ENCODE data around the gene LRIG1.

The LRIG1 gene

GRCh38 chr3:66486646-66487045 is 14.2 kb downstream of the LRIG1 start:
- TF ChIP-seq TAF1 (IDR thresholded peaks at IDR 0.05; ENCODE audit: borderline replicate concordance, insufficient read depth, low read length) = no peak
- no peak for TF ChIP-seq SIN3A (IDR thresholded peaks at IDR 0.05; ENCODE audit: borderline replicate concordance, insufficient read depth, low read length)
- no peak for TF ChIP-seq FOXP2 (optimal IDR thresholded peaks at IDR 0.05; ENCODE audit: borderline replicate concordance, extremely low read depth, extremely low read length, insufficient read depth)
- TF ChIP-seq, protein P1, sequence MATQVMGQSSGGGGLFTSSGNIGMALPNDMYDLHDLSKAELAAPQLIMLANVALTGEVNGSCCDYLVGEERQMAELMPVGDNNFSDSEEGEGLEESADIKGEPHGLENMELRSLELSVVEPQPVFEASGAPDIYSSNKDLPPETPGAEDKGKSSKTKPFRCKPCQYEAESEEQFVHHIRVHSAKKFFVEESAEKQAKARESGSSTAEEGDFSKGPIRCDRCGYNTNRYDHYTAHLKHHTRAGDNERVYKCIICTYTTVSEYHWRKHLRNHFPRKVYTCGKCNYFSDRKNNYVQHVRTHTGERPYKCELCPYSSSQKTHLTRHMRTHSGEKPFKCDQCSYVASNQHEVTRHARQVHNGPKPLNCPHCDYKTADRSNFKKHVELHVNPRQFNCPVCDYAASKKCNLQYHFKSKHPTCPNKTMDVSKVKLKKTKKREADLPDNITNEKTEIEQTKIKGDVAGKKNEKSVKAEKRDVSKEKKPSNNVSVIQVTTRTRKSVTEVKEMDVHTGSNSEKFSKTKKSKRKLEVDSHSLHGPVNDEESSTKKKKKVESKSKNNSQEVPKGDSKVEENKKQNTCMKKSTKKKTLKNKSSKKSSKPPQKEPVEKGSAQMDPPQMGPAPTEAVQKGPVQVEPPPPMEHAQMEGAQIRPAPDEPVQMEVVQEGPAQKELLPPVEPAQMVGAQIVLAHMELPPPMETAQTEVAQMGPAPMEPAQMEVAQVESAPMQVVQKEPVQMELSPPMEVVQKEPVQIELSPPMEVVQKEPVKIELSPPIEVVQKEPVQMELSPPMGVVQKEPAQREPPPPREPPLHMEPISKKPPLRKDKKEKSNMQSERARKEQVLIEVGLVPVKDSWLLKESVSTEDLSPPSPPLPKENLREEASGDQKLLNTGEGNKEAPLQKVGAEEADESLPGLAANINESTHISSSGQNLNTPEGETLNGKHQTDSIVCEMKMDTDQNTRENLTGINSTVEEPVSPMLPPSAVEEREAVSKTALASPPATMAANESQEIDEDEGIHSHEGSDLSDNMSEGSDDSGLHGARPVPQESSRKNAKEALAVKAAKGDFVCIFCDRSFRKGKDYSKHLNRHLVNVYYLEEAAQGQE (IDR thresholded peaks at IDR 0.05; ENCODE audit: insufficient read depth in 1 of 2, low read depth in 2 of 2, low read length in 2 of 2) = no peak
- TF ChIP-seq POLR2AphosphoS5 (IDR thresholded peaks at IDR 0.05; ENCODE audit: low read depth, low read length) = no peak

GRCh38 chr3:66486202-66486601 is 14.6 kb downstream of the LRIG1 start:
- TF ChIP-seq TAF1 (IDR thresholded peaks at IDR 0.05; ENCODE audit: borderline replicate concordance, insufficient read depth, low read length) (no peak), POLR2AphosphoS5 (IDR thresholded peaks at IDR 0.05; ENCODE audit: low read depth, low read length) (no peak), SIN3A (IDR thresholded peaks at IDR 0.05; ENCODE audit: borderline replicate concordance, insufficient read depth, low read length) (no peak), FOXP2 (optimal IDR thresholded peaks at IDR 0.05; ENCODE audit: borderline replicate concordance, extremely low read depth, extremely low read length, insufficient read depth) (no peak)
- TF ChIP-seq, protein P1 (IDR thresholded peaks at IDR 0.05; ENCODE audit: insufficient read depth in 1 of 2, low read depth in 2 of 2, low read length in 2 of 2) = no peak

GRCh38 chr3:66485291-66485968 is 15.4 kb downstream of the LRIG1 start:
- TF ChIP-seq, protein P1 (IDR thresholded peaks at IDR 0.05; ENCODE audit: insufficient read depth in 1 of 2, low read depth in 2 of 2, low read length in 2 of 2) = no peak
- TF ChIP-seq POLR2AphosphoS5 (IDR thresholded peaks at IDR 0.05; ENCODE audit: low read depth, low read length) (no peak), SIN3A (IDR thresholded peaks at IDR 0.05; ENCODE audit: borderline replicate concordance, insufficient read depth, low read length) (no peak), TAF1 (IDR thresholded peaks at IDR 0.05; ENCODE audit: borderline replicate concordance, insufficient read depth, low read length) (no peak), FOXP2 (optimal IDR thresholded peaks at IDR 0.05; ENCODE audit: borderline replicate concordance, extremely low read depth, extremely low read length, insufficient read depth) (no peak)

- TF ChIP-seq POLR2AphosphoS5 (IDR thresholded peaks at IDR 0.05; ENCODE audit: low read depth, low read length) (no peak), FOXP2 (optimal IDR thresholded peaks at IDR 0.05; ENCODE audit: borderline replicate concordance, extremely low read depth, extremely low read length, insufficient read depth) (no peak), SIN3A (IDR thresholded peaks at IDR 0.05; ENCODE audit: borderline replicate concordance, insufficient read depth, low read length) (no peak), TAF1 (IDR thresholded peaks at IDR 0.05; ENCODE audit: borderline replicate concordance, insufficient read depth, low read length) (no peak)
- TF ChIP-seq, protein P1 (IDR thresholded peaks at IDR 0.05; ENCODE audit: insufficient read depth in 1 of 2, low read depth in 2 of 2, low read length in 2 of 2) = no peak
Observed at GRCh38 chr3:66484106-66484844, 16.5 kb downstream of the LRIG1 start.

Data from PFSK-1 (cell line).